Nephron (organoid): ENCODE results near the gene PLA2G5.
"Not testable (repeated sequence)": the region's sequence is repeated elsewhere in the genome, so short reads cannot be mapped to it uniquely, and the experiment has no call there.

Experiments
- H3K27ac Mint-ChIP-seq, 3 experiments: 2 replicates each; pipeline ENCODE4 v1.8.0; 2020; ENCODE audit warnings: mixed read lengths in 3 of 3, mild to moderate bottlenecking in 2 of 3, moderate library complexity in 1 of 3
- H3K27me3 Mint-ChIP-seq: 2 replicates; pipeline ENCODE4 v1.8.0; 2021; ENCODE audit warnings: low read depth, mild to moderate bottlenecking, moderate library complexity, mixed read lengths
- H3K36me3 Mint-ChIP-seq: 2 replicates; pipeline ENCODE4 v1.8.0; 2020; ENCODE audit warnings: low read depth, mixed read lengths
- H3K4me1 Mint-ChIP-seq: 2 replicates; pipeline ENCODE4 v1.8.0; 2020; ENCODE audit warnings: mixed read lengths
- H3K4me3 Mint-ChIP-seq, 3 experiments: 2 replicates each; pipeline ENCODE4 v1.8.0; 2020; ENCODE audit warnings: mild to moderate bottlenecking in 3 of 3, mixed read lengths in 3 of 3, moderate library complexity in 2 of 3
- H3K9me3 Mint-ChIP-seq: 2 replicates; pipeline ENCODE4 v1.8.0; 2020; ENCODE audit warnings: mixed read lengths
- TF ChIP-seq, protein P1 (sequence below), 3 experiments: fragments of 200-600 bp; sonication (generic); IDR thresholded peaks; one replicate each; pipeline ENCODE4 v1.5.0; 2021; ENCODE audit warnings: antibody characterized with exemption in 3 of 3; ENCODE audit not compliant: unreplicated experiment in 3 of 3

Gene PLA2G5

GRCh38 chr1:20069874-20070273 is at the start of gene PLA2G5:
Gene PLA2G5 (plus strand): TSS chr1:20070194. CDS start chr1:20084831, 14,637 bp downstream.
- no peak within 1 kb of the TSS for H3K4me3 Mint-ChIP-seq
- TF ChIP-seq, protein P1, sequence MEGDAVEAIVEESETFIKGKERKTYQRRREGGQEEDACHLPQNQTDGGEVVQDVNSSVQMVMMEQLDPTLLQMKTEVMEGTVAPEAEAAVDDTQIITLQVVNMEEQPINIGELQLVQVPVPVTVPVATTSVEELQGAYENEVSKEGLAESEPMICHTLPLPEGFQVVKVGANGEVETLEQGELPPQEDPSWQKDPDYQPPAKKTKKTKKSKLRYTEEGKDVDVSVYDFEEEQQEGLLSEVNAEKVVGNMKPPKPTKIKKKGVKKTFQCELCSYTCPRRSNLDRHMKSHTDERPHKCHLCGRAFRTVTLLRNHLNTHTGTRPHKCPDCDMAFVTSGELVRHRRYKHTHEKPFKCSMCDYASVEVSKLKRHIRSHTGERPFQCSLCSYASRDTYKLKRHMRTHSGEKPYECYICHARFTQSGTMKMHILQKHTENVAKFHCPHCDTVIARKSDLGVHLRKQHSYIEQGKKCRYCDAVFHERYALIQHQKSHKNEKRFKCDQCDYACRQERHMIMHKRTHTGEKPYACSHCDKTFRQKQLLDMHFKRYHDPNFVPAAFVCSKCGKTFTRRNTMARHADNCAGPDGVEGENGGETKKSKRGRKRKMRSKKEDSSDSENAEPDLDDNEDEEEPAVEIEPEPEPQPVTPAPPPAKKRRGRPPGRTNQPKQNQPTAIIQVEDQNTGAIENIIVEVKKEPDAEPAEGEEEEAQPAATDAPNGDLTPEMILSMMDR (IDR thresholded peaks at IDR 0.05; ENCODE audit: unreplicated experiment in 3 of 3), result no peak
- no peaks in the 10 kb centered on the region for H3K4me1 Mint-ChIP-seq
- H3K36me3 Mint-ChIP-seq, result no peaks in the 10 kb centered on the region
- H3K9me3 Mint-ChIP-seq, result no peaks in the 10 kb centered on the region
- H3K27me3 Mint-ChIP-seq, result peaks cover 11% of the 10 kb centered on the region
- H3K27ac Mint-ChIP-seq, result no peak within 1 kb of the TSS

DNA sequence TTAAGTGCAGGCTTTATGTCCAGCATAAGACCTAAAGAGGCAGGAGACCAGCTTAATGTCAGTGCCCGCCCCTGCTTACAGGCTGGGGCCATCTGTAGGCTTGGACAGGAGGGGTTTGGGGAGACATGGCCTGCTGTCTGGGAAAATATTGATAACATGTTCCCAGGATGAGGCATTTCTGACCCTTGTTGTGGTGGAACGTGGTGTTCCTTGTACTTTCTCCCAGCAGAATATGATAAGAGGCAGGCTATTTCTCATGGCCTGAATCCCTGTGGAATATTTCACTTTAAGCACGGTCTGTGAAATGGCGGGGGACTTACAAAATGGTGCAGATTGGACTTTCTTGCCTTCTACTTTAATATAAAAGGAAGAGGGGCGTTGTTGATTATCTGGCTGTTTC is 41.9 kb upstream of the PLA2G5 start:
- TF ChIP-seq, protein P1 (IDR thresholded peaks at IDR 0.05; ENCODE audit: unreplicated experiment in 3 of 3), result no peak
- Mint-ChIP-seq H3K4me3 (no peak overlapping the region), H3K9me3 (peaks cover 30% of the 10 kb centered on the region), H3K27me3 (peaks cover 6% of the 10 kb centered on the region), H3K27ac (no peak overlapping the region), H3K36me3 (no peaks in the 10 kb centered on the region), H3K4me1 (no peaks in the 10 kb centered on the region)

DNA sequence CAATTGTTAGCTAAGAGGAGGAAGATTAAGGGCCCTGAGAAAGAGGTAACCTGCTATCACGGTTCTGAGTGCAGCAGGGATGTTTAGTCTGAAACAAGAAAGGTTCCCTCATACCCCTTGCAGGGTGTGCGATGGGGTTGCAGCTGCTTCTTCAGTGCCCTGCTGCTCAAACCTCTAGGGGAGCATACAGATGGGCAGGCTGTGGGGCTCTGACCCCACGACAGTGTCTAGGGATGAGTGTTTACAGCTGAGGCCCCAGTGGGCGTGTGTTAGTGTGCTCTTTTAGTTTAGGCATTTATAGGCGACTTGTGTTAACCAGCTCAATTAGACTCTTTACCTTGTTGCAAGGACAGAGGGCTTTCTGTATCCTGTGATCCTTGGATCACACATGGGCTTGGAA is 41.3 kb upstream of the PLA2G5 start:
- Mint-ChIP-seq H3K36me3 (no peaks in the 10 kb centered on the region), H3K9me3 (peaks cover 29% of the 10 kb centered on the region), H3K27me3 (peaks cover 11% of the 10 kb centered on the region), H3K4me1 (no peaks in the 10 kb centered on the region), H3K27ac (no peak overlapping the region), H3K4me3 (no peak overlapping the region)
- TF ChIP-seq, protein P1 (IDR thresholded peaks at IDR 0.05; ENCODE audit: unreplicated experiment in 3 of 3), result no peak

DNA sequence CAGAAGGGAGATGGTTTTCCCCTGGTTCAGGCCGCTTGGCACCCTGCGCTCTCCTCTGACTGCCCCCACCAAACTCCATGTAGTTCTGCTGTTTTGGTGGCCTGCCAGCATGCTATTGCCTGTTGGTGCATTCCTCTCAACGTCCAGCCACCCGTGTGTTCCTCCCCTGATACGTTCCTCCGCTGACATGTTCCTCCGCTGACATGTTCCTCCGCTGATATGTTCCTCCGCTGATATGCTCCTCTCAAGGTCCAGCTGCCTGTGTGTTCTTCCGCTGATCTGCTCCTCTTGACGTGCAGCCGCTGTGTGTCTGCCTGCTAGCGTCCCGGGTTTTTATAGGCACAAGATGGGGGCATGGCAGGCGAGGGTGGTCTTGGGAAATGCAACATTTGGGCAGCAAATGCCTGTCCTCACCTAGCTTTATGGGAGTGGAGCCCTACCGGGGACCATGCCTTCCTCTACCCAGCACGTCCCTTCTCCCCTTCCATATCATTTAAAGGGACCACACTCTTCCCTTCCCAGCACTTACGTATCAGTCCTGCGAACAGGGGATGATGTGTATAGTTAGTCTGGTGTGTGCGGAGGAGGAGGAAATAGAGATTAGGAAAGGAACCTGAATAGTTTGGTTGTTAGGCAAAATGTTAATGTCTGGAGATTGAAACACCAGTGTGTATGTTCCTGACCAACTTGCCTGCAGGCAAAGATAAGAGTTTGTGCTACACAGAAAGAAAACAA is 40.6 kb upstream of the PLA2G5 start:
- TF ChIP-seq, protein P1 (IDR thresholded peaks at IDR 0.05; ENCODE audit: unreplicated experiment in 3 of 3), result no peak
- Mint-ChIP-seq H3K27ac (no peak overlapping the region), H3K9me3 (peaks cover 29% of the 10 kb centered on the region), H3K27me3 (peaks cover 11% of the 10 kb centered on the region), H3K36me3 (no peaks in the 10 kb centered on the region), H3K4me3 (no peak overlapping the region), H3K4me1 (no peaks in the 10 kb centered on the region)

DNA sequence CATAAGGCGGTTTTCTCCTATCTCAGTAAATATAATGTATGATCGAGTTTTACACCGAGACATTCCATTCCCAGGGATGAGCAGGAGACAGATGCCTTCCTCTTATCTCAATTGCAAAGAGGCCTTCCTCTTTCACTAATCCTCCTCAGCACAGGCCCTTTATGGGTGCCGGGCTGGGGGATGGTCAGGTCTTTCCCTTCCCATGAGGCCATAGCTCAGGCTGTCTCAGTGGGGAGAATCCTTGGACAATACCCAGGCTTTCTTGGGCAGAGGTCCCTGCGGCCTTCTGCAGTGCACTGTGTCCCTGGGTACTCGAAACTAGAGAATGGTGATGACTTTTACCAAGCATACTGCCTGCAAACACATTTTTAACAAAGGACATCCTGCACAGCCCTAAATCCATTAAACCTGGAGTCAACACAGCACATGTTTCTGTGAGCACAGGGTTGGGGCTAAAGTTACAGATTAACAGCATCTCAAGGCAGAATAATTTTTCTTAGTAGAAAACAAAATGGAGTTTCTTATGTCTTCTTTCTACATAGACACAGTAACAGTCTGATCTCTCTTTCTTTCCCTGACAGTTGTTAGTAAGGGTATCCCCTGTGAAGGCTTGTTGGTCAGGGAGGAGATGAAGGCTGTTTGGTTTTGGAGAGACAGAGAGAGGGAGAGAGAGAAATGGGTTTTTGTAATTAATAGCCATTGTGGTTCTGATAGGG is 39.4 kb upstream of the PLA2G5 start:
- not testable (repeated sequence) for H3K36me3 Mint-ChIP-seq, H3K4me3 Mint-ChIP-seq, H3K27ac Mint-ChIP-seq, H3K4me1 Mint-ChIP-seq
- Mint-ChIP-seq H3K27me3 (peaks cover 11% of the 10 kb centered on the region), H3K9me3 (peaks cover 29% of the 10 kb centered on the region)

- Mint-ChIP-seq H3K9me3 (peaks cover 28% of the 10 kb centered on the region), H3K27me3 (peaks cover 11% of the 10 kb centered on the region), H3K4me3 (no peak overlapping the region), H3K4me1 (no peaks in the 10 kb centered on the region), H3K36me3 (no peaks in the 10 kb centered on the region), H3K27ac (no peak overlapping the region)
- TF ChIP-seq, protein P1 (IDR thresholded peaks at IDR 0.05; ENCODE audit: unreplicated experiment in 3 of 3), result no peak
Measured at GRCh38 chr1:20031161-20031560, 38.8 kb upstream of the PLA2G5 start.
